Epidermal melanocyte (primary cell): ENCODE data around the gene VPS26C.
A peak's percentile ranks its signal among the peaks of the same experiment; 100 is the strongest.

Source experiments
- DNase-seq: peaks from one replicate; pipeline ENCODE4 v3.0.0; 2011; ENCODE audit warnings: low spot score; ENCODE audit not compliant: insufficient read length

Gene VPS26C

DNA sequence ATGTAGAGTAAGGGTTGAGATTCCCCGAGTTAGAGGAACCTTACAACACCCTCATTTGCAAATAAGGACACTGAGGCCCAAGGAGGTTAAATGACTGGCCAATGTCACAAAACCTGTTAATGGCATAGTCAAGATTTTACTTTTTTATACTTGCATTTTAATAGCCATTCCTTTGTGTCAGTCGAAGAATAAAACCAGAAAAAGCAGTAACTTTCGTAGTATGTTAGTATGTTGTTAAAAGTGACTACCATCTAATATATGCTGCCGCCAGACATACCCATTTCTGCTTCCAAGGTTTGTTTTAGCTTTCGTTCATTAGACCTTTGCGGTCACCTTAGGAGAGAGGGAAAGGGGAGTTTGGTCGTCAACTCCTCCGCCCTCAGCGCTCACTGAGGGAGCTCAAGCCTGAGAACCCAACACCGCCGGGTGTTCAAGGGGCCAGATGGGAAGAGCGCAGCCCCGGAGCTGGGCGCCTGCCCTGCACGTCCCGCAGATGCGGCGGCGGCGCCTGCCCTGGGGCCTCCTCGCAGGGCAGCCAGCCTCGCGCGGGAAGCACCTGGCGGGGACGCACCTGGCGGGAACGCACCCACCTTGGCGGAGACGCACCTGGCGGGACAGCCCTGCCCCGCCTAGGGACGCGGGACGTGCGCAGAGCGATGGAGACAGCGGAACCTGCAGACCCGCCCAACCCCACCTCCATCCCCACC, 466 bp downstream of the VPS26C start:
- no peak for DNase-seq

DNA sequence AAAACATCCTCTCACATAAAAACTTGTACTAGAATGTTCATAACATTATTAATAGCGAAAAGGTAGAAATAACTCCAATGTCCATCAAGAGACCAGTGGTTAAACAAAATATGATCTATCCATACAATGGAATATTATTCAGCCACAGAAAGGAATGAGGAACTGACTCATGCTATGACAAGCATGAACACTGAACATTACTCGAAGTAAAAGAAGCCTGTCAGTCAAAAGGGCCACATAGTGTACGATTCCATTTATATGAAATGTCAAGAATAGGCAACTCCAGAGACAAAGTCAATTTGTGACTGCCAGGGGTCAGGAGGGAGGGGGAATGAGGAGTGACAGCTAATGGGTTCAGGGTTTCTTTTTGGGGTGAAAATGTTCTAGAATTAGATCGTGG, 2.3 kb downstream of the VPS26C start:
- DNase-seq: no peak

DNA sequence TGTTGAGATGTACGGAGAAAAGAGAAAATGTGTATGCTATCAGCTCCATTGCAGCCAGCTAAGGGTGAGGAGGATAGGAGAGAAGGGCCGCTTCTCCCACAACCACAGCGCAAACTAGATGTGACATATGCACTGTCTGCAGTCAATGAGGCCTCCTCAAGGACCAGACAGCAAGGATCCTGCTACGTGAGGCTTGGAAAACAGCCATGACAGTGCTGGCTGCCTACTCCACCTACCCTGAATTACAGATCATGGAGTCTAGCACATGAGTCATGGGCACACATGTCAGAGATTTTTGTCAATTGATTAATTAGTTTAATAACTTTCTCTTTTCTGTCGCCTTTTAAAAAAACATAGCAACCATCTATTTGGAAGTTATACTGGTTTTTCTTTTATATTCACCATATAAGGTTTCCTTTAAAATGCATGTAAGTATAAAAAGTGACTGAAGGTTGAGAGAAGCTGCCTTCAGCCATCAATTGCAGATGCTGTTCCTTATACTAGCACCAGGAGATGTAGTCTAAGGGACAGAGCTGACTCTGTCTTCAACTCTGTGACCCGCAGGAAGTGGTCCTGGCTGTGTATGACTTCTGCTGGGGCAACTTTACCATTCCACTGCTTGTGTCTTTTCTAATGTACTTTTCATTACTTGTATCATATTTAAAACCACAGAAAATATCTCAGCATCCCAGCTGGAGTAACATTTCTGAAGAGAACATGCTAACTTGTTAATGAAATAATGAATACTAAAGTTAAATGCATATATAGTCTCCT, 3.1 kb downstream of the VPS26C start:
- no peak for DNase-seq

DNA sequence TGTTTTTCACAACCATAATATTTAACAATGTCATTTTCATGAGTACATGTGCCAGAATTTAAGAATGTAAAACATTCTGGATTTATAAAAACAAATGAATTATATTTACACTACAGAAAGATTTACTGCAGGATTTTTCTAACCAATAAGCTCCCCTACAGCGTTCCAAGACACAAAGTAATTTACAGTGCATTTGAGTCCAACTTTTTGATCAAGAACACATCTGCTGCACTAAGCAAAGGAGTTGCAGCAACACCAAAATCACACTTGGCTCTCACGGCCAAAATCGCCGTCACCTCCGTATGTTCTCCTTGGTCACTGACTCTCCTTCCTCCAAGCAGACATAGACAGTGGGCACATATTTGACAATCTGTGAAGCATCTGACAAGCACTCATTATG, 7.7 kb downstream of the VPS26C start:
- no peak for DNase-seq

DNA sequence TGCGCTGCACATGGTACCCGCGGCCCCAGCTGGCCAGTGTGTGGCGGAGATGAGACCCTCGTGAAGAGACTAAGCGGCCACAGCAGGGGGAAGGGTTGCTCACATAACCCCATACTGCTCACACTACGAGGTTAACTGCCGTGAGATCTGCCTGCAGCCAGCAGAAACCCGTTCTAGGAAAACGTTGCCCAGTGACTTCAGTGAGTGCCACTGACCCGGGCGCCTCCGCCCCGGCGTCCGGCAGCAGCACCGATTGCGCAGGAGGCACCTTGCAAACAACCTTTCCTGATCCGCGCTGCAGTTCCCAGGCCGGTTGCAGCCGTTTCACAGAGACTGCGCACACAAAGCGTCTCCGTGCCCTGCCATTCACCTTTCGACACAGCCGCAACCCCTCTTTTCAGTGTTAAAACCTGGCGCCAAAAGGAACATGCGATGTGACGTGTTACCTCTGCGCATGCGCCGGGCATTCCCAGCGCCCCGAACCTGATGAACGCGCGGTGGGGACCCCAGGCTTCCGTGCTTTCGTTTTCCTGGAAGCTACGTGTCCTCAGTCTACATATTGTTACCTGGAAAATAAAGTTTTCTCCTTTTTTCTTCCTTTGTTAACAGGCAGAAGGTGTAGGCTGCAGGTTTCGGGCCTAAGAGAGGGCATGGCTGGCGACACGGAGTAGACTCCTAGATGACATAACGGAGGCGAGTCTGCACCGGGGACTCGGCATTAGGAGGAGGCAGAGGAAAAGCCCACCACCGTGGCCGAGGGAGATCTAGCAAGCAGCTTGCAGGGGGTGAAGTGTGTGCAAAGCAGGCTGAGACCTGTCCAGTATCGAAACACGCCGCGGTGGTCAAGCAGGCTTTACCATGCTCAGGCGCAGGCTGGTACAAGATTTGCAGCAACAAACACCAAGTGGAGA, 8.9 kb downstream of the VPS26C start:
- no peak for DNase-seq

DNA sequence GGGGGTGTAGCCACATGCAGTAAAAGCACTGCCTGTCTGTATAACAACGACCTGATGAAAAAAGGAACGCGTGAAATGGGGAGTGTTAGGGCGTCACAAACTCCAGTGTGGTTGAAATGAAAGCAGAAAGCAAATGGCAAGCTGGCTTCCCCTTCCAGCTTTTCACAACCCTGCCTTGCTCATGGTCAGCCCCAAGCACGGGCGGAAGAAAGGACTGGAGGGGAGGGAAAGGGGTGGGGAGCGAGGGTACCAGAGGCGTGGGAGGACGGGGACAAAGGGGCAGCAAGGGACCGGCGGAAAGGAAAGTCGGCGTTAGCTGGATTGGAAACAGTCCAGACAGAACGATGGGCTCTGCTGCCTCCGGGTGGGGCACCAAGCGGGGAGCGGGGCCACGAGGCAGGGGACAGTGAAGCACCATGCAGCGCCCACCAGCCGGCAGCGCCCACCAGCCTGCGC, 9.6 kb downstream of the VPS26C start:
- DNase-seq: no peak

DNA sequence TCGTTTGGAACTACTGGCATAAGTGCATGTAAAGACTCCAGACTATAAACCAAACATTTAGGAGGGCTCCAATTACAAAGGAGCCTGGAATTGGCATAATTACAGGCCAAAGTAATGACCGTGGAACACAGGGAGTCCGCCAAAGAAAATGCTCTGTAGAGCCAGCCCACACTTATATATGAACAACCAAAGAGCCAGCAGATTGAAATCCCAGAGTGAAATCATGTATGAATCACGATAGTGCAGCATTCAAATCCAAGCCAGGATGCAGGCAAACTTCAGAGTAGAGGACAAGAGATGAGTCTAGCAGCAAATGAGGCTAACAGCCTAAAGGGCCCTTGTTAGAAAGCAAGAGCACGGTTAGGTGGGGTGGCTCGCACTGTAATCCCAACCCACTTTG, 13.1 kb downstream of the VPS26C start:
- no peak for DNase-seq

DNA sequence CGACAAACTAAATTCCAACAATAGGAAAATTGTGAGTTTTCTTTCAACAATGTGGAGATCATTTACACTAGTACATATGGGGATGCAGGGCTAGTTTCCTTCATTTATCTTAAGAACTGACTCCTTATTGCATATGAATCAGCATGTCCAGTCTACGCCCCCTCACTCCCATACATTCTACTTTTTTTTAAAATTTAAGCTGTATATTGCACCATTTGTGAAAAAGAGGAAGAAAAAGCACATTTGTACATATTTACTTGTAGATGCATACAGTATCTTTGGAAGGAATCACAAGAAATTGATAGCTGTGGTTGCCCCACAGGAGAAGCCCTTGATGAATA, 15.9 kb downstream of the VPS26C start:
- DNase-seq: no peak

DNA sequence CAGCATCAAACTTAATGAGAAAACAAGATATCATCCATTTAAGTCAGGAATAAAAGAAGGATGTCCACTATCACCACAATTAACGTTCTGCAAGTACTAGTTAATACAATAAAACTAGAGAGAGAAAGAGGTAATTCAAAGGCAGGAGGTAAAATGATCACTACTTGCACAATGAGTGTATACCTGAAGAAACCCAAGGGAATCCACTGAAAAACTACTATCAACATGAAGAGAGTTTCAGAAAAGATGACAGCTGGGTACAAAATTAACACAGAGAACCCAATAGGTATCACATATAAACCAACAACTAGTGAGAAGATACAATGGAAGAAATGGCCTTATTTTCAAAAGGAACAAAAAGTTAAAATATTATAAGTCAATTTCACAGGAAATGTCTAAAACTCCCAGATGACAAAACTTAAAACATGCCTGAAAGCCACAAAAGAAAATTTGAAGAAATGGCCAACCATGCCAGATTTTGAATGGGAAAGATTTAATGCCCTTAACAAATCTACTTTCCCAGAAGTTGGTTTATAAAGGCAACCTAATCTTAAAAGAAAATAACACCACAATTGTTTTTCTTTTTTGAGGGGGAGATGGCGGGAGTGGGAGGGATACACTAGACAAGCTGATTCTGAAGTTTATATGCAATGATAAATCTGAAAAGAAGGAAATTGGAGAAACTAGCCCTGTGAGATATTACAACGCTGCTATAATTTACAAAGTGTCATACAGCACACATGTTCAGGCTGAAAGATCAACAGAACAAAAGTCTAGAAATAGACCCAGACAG, 17.8 kb downstream of the VPS26C start:
- DNase-seq: no peak

DNA sequence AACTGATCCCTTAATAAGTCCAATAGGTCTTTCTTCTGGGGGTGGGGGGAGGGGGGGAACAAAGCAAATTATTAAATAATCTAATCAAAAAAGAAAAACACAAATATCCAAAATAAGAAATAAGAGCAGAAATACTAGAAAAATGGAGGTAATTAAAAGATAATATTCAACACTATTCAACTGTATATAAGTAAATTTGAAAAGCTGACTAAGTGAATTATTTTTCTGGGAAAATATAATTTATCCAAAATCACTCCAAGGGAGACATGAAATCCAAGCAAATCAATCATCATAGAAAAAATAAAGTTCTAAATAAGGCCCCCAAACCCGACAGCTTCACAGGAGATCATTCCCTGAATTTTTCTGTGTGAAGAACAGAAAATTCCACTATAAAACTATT, 18.8 kb downstream of the VPS26C start:
- DNase-seq: no peak

DNA sequence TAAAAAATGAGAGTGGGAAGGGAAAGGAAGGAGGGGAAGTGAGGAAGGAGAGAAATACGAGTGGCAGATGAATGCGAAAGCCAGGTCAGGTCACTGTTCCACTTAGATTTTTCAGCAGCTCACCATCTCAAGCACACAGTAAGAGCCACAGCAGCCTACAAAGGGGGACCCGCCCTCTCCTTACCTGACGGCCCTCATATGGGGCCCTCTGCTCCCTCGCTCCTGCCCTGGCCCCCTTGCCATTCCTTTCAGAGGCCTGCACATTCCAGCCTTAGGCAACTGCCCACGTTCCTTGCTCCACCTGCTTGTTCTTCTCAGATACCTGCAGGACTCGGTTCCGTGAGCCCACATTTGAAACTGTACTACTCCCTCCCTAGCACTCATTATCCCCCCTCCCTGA, 22.0 kb downstream of the VPS26C start:
- no peak for DNase-seq

DNA sequence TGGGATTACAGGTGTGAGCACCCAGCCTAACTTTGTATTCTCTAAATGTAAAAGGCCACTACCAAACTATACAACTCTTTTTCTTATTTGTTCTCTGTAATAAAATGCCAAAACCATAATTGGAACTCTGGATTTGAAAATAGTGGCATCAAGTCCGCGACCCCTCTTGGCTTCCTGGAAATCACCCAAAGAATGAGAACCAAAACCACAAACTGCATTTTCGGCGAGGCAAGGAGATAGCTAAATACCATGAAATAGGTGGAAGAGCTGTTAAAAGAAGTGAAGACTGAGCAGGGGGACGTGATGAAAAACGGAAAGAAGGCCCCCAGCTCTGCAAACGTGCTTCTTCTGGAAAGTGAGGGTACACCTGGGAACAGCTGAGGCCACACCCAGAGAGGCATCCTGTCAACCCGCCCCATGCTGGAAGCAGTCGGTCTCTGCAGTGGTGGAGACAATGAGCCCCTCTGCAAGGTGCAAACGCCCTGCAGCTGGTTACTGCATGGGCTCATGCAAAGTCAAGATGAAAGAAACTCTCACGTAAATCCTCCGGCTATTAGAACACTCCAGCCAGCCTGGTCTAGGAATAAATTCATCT, 22.5 kb downstream of the VPS26C start:
- DNase-seq: no peak

DNA sequence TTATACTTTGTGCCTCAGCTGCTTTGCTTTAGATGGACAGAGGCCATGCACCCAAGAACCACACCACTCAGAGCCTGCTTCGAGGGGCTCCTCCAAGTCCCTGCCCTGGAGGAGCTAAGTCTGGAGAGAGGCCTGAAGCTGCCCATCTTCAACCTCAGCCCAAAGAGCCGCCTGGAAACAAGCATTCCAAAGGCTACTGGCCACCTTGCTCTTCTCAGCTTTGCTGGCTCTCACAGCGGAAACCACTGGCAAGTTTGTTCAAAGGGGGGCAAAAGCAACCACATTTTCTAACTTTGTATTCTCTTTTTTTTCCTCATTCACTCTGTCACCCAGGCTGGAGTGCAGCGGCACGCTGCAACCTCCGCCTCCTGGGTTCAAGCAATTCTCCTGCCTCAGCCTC, 23.2 kb downstream of the VPS26C start:
- no peak for DNase-seq

DNA sequence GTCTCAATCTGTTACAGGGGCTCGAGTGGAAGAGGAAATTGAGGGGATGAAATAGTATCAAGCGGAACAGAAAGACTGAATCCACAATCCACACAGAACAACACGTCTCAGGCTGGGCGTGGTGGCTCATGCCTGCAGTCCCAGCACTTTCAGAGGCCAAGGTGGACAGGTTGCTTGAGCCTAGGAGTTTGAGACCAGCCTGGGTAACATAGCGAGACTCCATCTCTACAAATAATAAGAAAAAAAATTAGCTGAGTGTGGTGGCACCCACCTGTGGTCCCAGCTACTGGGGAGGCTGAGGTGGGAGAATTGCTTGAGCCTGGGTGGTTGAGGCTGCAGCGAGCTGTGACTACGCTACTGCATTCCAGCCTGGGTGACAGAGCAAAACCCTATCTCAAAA, 25.7 kb downstream of the VPS26C start:
- DNase-seq: no peak

DNA sequence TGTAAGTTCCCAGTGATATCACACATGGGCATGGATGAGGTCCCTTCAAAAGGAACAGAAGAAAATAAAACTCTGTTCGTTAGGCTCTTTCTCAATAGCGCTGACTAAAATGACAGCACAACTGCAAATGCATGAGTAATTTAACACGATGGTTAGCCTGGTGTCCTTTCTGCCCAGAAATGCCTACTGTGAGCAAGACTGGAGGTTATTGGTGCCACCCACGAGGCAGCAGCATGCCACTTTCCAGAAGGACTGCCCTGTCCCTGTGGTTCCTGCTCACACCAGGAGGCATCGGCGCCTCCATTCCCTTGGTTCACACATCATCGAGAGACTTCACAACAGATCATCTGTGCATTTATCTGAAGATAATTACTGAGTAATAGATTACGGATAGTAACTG, 26.2 kb downstream of the VPS26C start:
- no peak for DNase-seq

DNA sequence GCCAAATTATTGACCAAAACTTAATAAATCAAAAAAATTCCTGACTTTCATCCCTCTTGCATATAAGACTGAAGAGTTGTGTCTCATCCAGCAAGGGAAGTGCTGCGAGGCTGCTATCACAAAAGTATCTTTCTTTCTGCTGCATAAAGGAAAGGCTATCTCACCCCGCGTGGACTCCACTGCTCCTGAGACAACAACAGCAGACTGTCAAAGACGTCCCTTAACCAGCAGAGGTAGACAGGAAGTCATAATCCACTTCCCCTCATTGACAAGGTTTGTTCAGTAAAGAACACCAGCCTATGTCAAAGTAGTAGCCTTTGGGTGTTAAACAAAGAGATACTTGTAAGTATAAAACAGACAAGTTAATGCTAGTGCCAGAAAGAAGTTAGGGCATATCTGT, 29.4 kb downstream of the VPS26C start:
- DNase-seq: peak; percentile 46

DNA sequence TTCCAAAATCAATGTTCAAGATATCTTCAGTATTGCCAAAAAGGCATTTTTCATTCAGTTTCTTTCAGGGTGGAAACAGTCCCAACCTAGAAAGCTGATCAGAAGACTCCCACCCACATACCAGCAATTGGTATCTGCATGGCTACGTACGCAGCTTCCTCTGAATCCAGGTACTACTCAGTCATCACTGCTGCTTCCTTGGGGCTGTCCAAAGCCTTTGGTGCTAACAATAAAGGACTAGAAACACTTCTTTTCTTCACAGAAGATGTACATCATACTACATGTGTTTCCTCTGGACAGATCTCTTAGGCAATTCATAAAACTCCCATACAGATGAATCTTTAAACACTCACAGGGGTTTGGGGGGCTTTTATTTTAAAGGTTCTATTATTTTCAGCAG, 29.8 kb downstream of the VPS26C start:
- DNase-seq: no peak

DNA sequence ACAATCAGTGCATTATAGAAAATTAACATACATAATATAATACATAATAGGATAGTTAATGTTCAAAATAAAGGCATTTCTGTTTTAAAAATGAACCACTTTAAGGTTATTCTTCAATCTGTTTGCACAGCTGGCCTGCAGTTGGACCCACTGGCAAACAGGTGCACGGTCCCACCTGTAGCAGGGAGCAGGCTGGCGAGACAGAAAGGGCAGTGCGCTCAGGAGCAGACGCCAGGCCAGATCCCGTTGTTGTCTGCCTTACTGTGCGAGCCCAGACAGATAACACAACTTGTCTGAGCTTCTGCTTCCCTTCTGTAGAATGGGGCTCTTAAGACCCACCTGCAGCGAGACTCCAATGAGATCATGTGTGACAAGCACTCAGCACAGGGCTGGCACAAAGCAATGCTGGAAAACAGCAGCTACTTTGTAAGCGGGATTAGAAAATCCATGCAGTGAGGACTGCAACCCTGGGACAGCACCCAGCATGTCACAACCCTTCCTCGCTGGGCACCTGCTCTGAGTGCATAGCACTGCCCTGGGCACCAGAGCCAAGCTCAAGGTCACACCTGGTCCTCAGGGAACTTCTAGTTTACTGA, 33.5 kb downstream of the VPS26C start:
- no peak for DNase-seq

DNA sequence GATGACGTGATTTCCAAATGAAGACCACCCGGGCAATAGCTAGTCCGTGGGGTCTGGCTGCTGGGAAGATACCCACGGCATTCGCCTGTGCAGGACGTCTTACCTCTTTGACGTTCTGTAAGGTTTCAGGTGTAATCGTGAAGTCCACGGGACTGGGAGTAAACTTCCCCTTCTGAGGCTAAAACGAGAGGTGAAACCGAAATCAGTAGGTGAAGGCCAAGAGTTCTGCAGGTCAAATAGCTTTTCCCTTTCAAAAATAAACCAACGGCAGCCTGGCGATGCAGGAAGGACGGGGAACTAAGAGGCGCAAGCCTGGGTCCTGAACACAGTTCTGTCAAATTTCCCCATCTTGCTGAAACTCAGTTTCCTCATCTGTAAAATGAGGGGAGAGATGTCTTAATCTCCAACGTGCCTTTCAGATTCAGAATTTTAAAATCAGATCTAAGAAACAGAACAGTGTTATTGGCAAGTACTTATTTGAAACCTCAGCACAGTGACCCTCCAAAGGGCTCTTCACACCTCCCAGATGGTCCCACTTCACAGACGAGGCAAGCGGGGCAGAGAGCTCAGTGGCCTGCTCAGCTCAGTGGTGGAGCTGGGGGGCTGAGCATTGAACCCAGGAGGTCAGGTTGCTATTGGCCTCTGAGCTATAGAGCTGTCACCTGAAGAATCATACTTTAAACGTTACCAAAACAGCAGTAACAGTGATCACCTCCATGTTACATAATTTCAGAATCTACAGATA, 34.7 kb downstream of the VPS26C start:
- no peak for DNase-seq

DNA sequence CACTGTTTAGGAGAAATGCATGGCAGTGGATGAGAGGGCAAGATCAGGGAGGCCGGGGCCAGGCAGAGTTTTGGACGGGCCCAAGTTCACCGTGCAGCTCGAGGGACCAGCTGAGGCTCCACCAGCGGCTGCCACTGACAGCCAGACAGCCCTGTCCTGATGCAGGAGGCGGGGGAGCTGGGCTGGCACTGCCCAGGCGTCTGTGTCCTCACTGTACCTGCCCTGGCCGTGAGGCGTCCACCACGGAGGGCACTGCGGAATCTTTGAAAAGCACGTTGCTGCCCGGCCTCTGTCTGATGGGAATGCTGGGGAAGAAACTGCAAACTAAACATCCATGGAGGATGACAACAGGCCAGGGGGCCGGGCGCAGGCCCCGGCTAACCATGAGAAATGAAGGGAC, 35.5 kb downstream of the VPS26C start:
- no peak for DNase-seq
